SK-N-SH treated with all-trans-retinoic acid at 6 μM for 48 hours (cell line): ENCODE results near the gene CENPM.

Experiments used
- ATAC-seq: fragments of 200-7000 bp; cut with Tn5 transposase; 3 replicates; pipeline ENCODE4 v1.9.1; 2020; ENCODE audit warnings: mild to moderate bottlenecking, moderate library complexity
- ARNTL ChIP-seq: fragments of 450-650 bp; formaldehyde crosslinking; IDR thresholded peaks from 2 replicates; pipeline ENCODE4 v1.5.0; 2020; ENCODE audit warnings: low read depth, mild to moderate bottlenecking, moderate library complexity, borderline replicate concordance
- BACH2 ChIP-seq: fragments of 250-450 bp; sonication (Bioruptor Pico); IDR thresholded peaks from 2 replicates; pipeline ENCODE4 v1.9.0; 2021; ENCODE audit warnings: mild to moderate bottlenecking, borderline replicate concordance
- CREB5 ChIP-seq: fragments of 250-450 bp; sonication (Bioruptor Pico); IDR thresholded peaks from 2 replicates; pipeline ENCODE4 v1.5.1; 2020; ENCODE audit warnings: low read depth, mild to moderate bottlenecking, moderate library complexity
- CSDC2 ChIP-seq: fragments of 250-450 bp; sonication (Bioruptor Pico); IDR thresholded peaks from 2 replicates; pipeline ENCODE4 v1.5.0; 2020; ENCODE audit warnings: mild to moderate bottlenecking, moderate library complexity
- CSRNP3 ChIP-seq: fragments of 250-450 bp; sonication (Bioruptor Pico); IDR thresholded peaks from 2 replicates; pipeline ENCODE4 v1.5.1; 2021; ENCODE audit warnings: mild to moderate bottlenecking, moderate library complexity
- ESRRG ChIP-seq: fragments of 250-450 bp; sonication (Bioruptor Pico); IDR thresholded peaks from 2 replicates; pipeline ENCODE4 v1.6.1; 2021; ENCODE audit warnings: mild to moderate bottlenecking
- GLIS3 ChIP-seq: fragments of 250-450 bp; sonication (Bioruptor Pico); IDR thresholded peaks from 2 replicates; pipeline ENCODE4 v1.5.0; 2020; ENCODE audit warnings: mild to moderate bottlenecking, moderate library complexity
- ISL1 ChIP-seq: fragments of 250-450 bp; sonication (Bioruptor Pico); IDR thresholded peaks from 2 replicates; pipeline ENCODE4 v2.1.2; 2022; ENCODE audit warnings: mild to moderate bottlenecking, moderate library complexity
- OSR1 ChIP-seq: fragments of 250-450 bp; sonication (Bioruptor Pico); IDR thresholded peaks from 2 replicates; pipeline ENCODE4 v1.8.0; 2022; ENCODE audit warnings: moderate library complexity, mild to moderate bottlenecking, inconsistent platforms
- PATZ1 ChIP-seq: fragments of 250-450 bp; sonication (Bioruptor Pico); IDR thresholded peaks from 2 replicates; pipeline ENCODE4 v1.8.0; 2020; ENCODE audit warnings: mild to moderate bottlenecking, moderate library complexity, borderline replicate concordance
- POU6F1 ChIP-seq: fragments of 250-450 bp; sonication (Bioruptor Pico); IDR thresholded peaks from 2 replicates; pipeline ENCODE4 v1.8.0; 2021; ENCODE audit warnings: low read depth, mild to moderate bottlenecking, moderate library complexity, borderline replicate concordance
- PPARA ChIP-seq: fragments of 250-450 bp; sonication (Bioruptor Pico); IDR thresholded peaks from 2 replicates; pipeline ENCODE4 v1.5.0; 2020; ENCODE audit warnings: mild to moderate bottlenecking, borderline replicate concordance
- RARB ChIP-seq: fragments of 250-450 bp; sonication (Bioruptor Pico); IDR thresholded peaks from 2 replicates; pipeline ENCODE4 v1.8.0; 2021; ENCODE audit warnings: mild to moderate bottlenecking, moderate library complexity
- SNAI2 ChIP-seq: fragments of 250-450 bp; sonication (Bioruptor Pico); IDR thresholded peaks from 2 replicates; pipeline ENCODE4 v1.5.0; 2020; ENCODE audit warnings: mild to moderate bottlenecking, moderate library complexity
- TCF4 ChIP-seq: fragments of 250-450 bp; sonication (Bioruptor Pico); IDR thresholded peaks from 2 replicates; pipeline ENCODE4 v1.8.0; 2021; ENCODE audit warnings: mild to moderate bottlenecking, moderate library complexity, borderline replicate concordance
- TOX ChIP-seq: fragments of 250-450 bp; sonication (Bioruptor Pico); IDR thresholded peaks from 2 replicates; pipeline ENCODE4 v1.8.0; 2021; ENCODE audit warnings: mild to moderate bottlenecking, moderate library complexity, borderline replicate concordance
- TSHZ2 ChIP-seq: fragments of 250-450 bp; sonication (Bioruptor Pico); IDR thresholded peaks from 2 replicates; pipeline ENCODE4 v1.5.0; 2020; ENCODE audit warnings: mild to moderate bottlenecking, moderate library complexity
- ZFP3 ChIP-seq: fragments of 250-450 bp; sonication (Bioruptor Pico); IDR thresholded peaks from 2 replicates; pipeline ENCODE4 v1.5.0; 2020; ENCODE audit warnings: mild to moderate bottlenecking, moderate library complexity
- ZFP30 ChIP-seq: fragments of 450-650 bp; formaldehyde crosslinking; IDR thresholded peaks from 2 replicates; pipeline ENCODE4 v1.5.0; 2022; ENCODE audit warnings: mild to moderate bottlenecking, moderate library complexity
- ZNF565 ChIP-seq: fragments of 450-650 bp; formaldehyde crosslinking; conservative IDR thresholded peaks from 2 replicates; pipeline ENCODE4 v1.5.0; 2020; ENCODE audit warnings: low read depth, mild to moderate bottlenecking, moderate library complexity
- ZNF70 ChIP-seq: fragments of 450-650 bp; formaldehyde crosslinking; IDR thresholded peaks from 2 replicates; pipeline ENCODE4 v1.5.0; 2020; ENCODE audit warnings: mild to moderate bottlenecking, moderate library complexity
- ZNF8 ChIP-seq: fragments of 450-650 bp; formaldehyde crosslinking; IDR thresholded peaks from 2 replicates; pipeline ENCODE4 v1.5.0; 2020; ENCODE audit warnings: mild to moderate bottlenecking, moderate library complexity

The CENPM gene

GRCh38 chr22:41934284-41935014 lies 12.5 kb downstream of the CENPM start:
- TF ChIP-seq ZFP3 (CRISPR knock-in tag): no peak
- TF ChIP-seq CREB5 (CRISPR knock-in tag): no peak
- no peak for TF ChIP-seq SNAI2
- TF ChIP-seq ZNF70 (CRISPR knock-in tag): no peak
- no peak for TF ChIP-seq RARB (CRISPR knock-in tag)
- no peak for TF ChIP-seq PPARA (CRISPR knock-in tag)
- ATAC-seq: no peak

- TF ChIP-seq RARB (CRISPR knock-in tag): no peak
- TF ChIP-seq, all 23 proteins: peak for 0
Measured at GRCh38 chr22:41933411-41934177, 13.4 kb downstream of the CENPM start.

GRCh38 chr22:41932353-41932752 lies 14.6 kb downstream of the CENPM start:
- ATAC-seq: no peak
- TF ChIP-seq RARB (CRISPR knock-in tag) (no peak), TCF4 (CRISPR knock-in tag) (no peak), GLIS3 (CRISPR knock-in tag) (no peak)

More at GRCh38 chr22:41933411-41934177, 13.4 kb downstream of the CENPM start:
- ATAC-seq: no peak

- no peak for TF ChIP-seq ZNF565 (CRISPR knock-in tag)
- ATAC-seq: no peak
Measured at GRCh38 chr22:41931701-41932269, 15.2 kb downstream of the CENPM start.

GRCh38 chr22:41929418-41929810 lies 17.5 kb downstream of the CENPM start:
- ATAC-seq: no peak
- TF ChIP-seq RARB (CRISPR knock-in tag) (no peak), ZFP30 (CRISPR knock-in tag) (no peak), TSHZ2 (CRISPR knock-in tag) (no peak), BACH2 (no peak), SNAI2 (no peak), ESRRG (CRISPR knock-in tag) (no peak), GLIS3 (CRISPR knock-in tag) (no peak), ZFP3 (CRISPR knock-in tag) (no peak), ZNF8 (CRISPR knock-in tag) (no peak), CSDC2 (CRISPR knock-in tag) (no peak), POU6F1 (no peak), PPARA (CRISPR knock-in tag) (no peak), ISL1 (CRISPR knock-in tag) (no peak), OSR1 (no peak), PATZ1 (CRISPR knock-in tag) (no peak), CSRNP3 (CRISPR knock-in tag) (no peak), ZNF565 (CRISPR knock-in tag) (no peak), ARNTL (CRISPR knock-in tag) (no peak), TOX (CRISPR knock-in tag) (no peak), TCF4 (CRISPR knock-in tag) (no peak)
